Tibial artery (tissue), 4 donors: ENCODE results near the gene FILIP1.

ENCODE experiments used
- DNase-seq, 2 donors: peaks; one replicate each; pipeline ENCODE4 v3.0.0-alpha.2; 2019
- H3K27ac ChIP-seq, 2 donors: fragments of 200-600 bp; sonication (generic) in 1 of 2; 1 replicate in 1 of 2; 2 replicates in 1 of 2; pipeline ENCODE4 v1.5.1; 2018 to 2019; ENCODE audit warnings: mild to moderate bottlenecking in 1 of 2
- H3K27me3 ChIP-seq, 2 donors: fragments of 200-600 bp; sonication (generic) in 1 of 2; one replicate each; pipeline versions ENCODE4 v1.5.1 to v1.6.0; 2016 to 2019
- H3K36me3 ChIP-seq, 3 donors: fragments of 200-600 bp; sonication (generic) in 2 of 3; one replicate each; pipeline ENCODE4 v1.5.1; 2016 to 2019; ENCODE audit warnings: mild to moderate bottlenecking in 2 of 3
- H3K4me1 ChIP-seq, 4 donors: fragments of 200-600 bp; sonication (generic) in 2 of 4; 1 replicate in 3 of 4; 2 replicates in 1 of 4; pipeline ENCODE4 v1.5.1; 2016 to 2019
- H3K4me3 ChIP-seq, 2 donors: fragments of 200-600 bp; sonication (generic) in 1 of 2; 1 replicate in 1 of 2; 2 replicates in 1 of 2; pipeline ENCODE4 v1.5.1; 2018 to 2019; ENCODE audit warnings: mild to moderate bottlenecking in 2 of 2
- H3K9me3 ChIP-seq, 3 donors: fragments of 200-600 bp; sonication (generic) in 1 of 3; one replicate each; pipeline ENCODE4 v1.5.1; 2016 to 2019
- CTCF ChIP-seq, 2 experiments: fragments of 200-600 bp in 1 of 2; fragments of 450-650 bp in 1 of 2; IDR thresholded peaks; one replicate each; pipeline ENCODE4 v1.5.1; 2017 to 2019; ENCODE audit warnings: antibody characterized with exemption in 2 of 2, mild to moderate bottlenecking in 1 of 2, moderate library complexity in 1 of 2
- intact Hi-C: fragments of 100-400 bp; cut with DNase I; formaldehyde crosslinking; loops from one replicate; pipeline ENCODE4 v1.15.0; 2023; ENCODE audit warnings: low total_unique reads

The FILIP1 gene

GRCh38 chr6:75409928-75410327 is 83.7 kb downstream of the FILIP1 start:
- H3K36me3 ChIP-seq = no peaks in the 10 kb centered on the region
- DNase-seq = no peak
- H3K4me1 ChIP-seq = peaks cover 0 to 65% (median 24%) of the 10 kb centered on the region in 4 donors
- intact Hi-C loops = no loop called here
- no peak overlapping the region for H3K4me3 ChIP-seq
- H3K9me3 ChIP-seq = no peaks in the 10 kb centered on the region
- H3K27ac ChIP-seq = peak overlapping the region; percentile 41 to 57
- no peaks in the 10 kb centered on the region for H3K27me3 ChIP-seq
- TF ChIP-seq CTCF (IDR thresholded peaks at IDR 0.05) = no peak

DNA sequence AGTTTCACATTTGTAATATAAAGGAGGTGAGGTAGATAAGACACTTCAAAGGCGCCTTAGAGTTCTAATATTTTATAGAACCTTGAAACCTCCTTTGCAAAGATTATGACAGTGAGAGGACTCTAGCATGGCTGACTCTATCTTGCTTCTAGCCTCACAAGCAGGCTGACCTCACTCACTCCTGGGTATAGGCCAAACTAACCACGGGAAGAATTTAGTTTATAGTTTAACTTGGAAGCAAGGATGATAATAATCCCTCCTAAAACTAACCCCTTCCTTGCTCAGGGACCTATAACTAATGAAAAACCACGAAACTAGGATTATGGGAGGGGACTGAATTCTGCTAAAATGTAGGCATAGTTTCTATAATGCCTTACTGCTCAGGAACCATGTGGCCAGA is 84.3 kb downstream of the FILIP1 start:
- Histone ChIP-seq H3K9me3 (no peaks in the 10 kb centered on the region), H3K4me1 (peaks cover 0 to 63% (median 23%) of the 10 kb centered on the region in 4 donors), H3K27me3 (no peaks in the 10 kb centered on the region), H3K4me3 (no peak overlapping the region), H3K36me3 (no peaks in the 10 kb centered on the region), H3K27ac (peak overlapping the region; percentile 41 to 57)
- TF ChIP-seq CTCF (IDR thresholded peaks at IDR 0.05) = no peak
- DNase-seq = no peak
- intact Hi-C loops = no loop called here

DNA sequence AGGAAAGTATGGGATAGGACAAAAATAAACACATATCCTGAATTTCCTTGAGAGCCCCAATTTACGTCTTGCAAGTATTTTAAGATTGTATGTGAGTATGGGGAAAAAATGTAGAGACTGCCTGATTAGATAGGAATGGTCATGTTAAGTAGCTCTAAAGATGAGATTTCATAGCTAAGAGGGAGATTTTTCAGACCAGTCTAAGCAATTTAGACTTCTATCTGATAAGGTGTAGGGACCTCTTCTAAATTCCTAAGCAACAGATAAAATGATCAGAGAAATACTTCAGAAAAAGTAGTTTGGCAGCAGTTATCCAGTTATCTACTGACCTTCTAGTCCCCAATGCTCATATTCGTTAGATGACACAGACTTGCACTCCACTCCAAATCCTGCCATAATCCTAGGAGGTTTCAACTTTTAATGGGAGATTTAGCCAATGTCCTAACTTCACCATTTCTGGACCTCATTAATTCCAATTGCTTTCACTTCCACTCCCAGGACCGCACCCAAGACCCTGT is 90.0 kb downstream of the FILIP1 start:
- intact Hi-C loops = no loop called here
- TF ChIP-seq CTCF (IDR thresholded peaks at IDR 0.05) = no peak
- DNase-seq = no peak
- no peaks in the 10 kb centered on the region for H3K36me3 ChIP-seq
- H3K4me1 ChIP-seq = peaks cover 0 to 71% (median 17%) of the 10 kb centered on the region in 4 donors
- no peak overlapping the region for H3K4me3 ChIP-seq
- no peaks in the 10 kb centered on the region for H3K9me3 ChIP-seq
- H3K27me3 ChIP-seq = no peaks in the 10 kb centered on the region
- peak overlapping the region; percentile 25 to 62 for H3K27ac ChIP-seq

GRCh38 chr6:75402296-75402695 is 91.3 kb downstream of the FILIP1 start:
- TF ChIP-seq CTCF (IDR thresholded peaks at IDR 0.05) = no peak
- DNase-seq = peak; percentile 50 to 73
- H3K4me1 ChIP-seq = peaks cover 0 to 69% (median 17%) of the 10 kb centered on the region in 4 donors
- peak overlapping the region; percentile 47 to 62 for H3K27ac ChIP-seq
- intact Hi-C loops = no loop called here
- no peaks in the 10 kb centered on the region for H3K9me3 ChIP-seq
- no peak overlapping the region for H3K4me3 ChIP-seq
- no peaks in the 10 kb centered on the region for H3K27me3 ChIP-seq
- H3K36me3 ChIP-seq = no peaks in the 10 kb centered on the region

DNA sequence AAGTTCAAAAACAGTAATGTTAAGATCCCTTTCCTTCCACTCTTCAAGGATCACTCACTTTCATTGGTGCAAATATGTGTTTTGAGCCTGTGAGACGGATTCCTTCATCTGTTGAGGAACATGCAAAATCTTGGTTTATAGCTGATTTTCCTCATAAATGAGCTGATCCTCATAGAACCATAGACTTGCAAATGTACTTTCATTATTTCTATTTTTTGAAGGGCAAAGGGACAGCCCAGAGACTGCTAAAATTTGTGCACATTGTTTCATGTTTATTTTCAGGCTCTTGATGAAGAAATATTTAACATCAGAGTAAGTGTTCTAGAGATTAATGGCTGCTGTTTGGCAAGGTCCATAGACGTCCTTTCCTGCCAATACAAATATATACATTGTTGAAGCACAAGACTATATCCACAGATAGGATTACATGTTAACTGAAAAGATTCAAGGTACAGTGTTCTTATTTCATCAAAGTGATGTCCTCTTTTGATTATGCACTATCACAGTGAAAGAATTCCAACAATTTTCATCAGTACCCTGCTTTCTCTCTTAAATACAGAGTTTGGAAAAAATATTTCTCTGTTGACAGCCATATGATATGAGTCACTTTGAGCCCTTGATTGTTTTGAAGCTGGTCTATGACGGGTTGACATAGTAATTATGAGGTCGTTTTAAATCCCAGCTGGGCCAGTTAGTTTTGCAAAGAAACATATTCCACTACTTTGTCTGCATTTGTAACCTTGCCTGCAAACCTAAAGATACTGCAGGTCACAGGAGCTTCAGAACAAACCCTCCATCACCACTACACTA is 95.7 kb downstream of the FILIP1 start:
- Histone ChIP-seq H3K27ac (no peak overlapping the region), H3K4me1 (peaks cover 0 to 46% (median 10%) of the 10 kb centered on the region in 4 donors), H3K9me3 (no peaks in the 10 kb centered on the region), H3K27me3 (no peaks in the 10 kb centered on the region), H3K36me3 (no peaks in the 10 kb centered on the region), H3K4me3 (no peak overlapping the region)
- DNase-seq = no peak
- intact Hi-C loops = no loop called here
- no peak for TF ChIP-seq CTCF (IDR thresholded peaks at IDR 0.05)
